ENCODE measurements around the gene FGF14.

The FGF14 gene

GRCh38 chr13:102028868-102029267, 373.0 kb downstream of the FGF14 start:
- H3K27ac ChIP-seq (ENCODE audit: low read depth, low read length), result no peak overlapping the region
- no peaks in the 10 kb centered on the region for H3K27me3 ChIP-seq (ENCODE audit: control insufficient read depth, low read length)
- no peaks in the 10 kb centered on the region for H3K9me3 ChIP-seq (ENCODE audit: control insufficient read depth, insufficient read depth, low read length)
- H3K36me3 ChIP-seq (ENCODE audit: control insufficient read depth, low read length), result no peaks in the 10 kb centered on the region
- TF ChIP-seq CTCF (IDR thresholded peaks at IDR 0.05; ENCODE audit: low read depth, low read length, poor library complexity, severe bottlenecking), result no peak
- TF ChIP-seq EZH2phosphoT487 (IDR thresholded peaks at IDR 0.05; ENCODE audit: borderline replicate concordance, low read length), result no peak
- H3F3A ChIP-seq (ENCODE audit: control insufficient read depth, insufficient read depth), result no peaks in the 10 kb centered on the region
- no peak overlapping the region for H3K4me2 ChIP-seq (ENCODE audit: low read length)
- H3K4me1 ChIP-seq (ENCODE audit: control insufficient read depth, low read length), result no peaks in the 10 kb centered on the region
- H3K4me3 ChIP-seq (ENCODE audit: low read length), result no peak overlapping the region
- H4K20me1 ChIP-seq (ENCODE audit: control insufficient read depth, insufficient read depth, low read depth, low read length), result no peaks in the 10 kb centered on the region
- H3K9me2 ChIP-seq (replicated peaks; ENCODE audit: control insufficient read depth, low read length), result no peaks in the 10 kb centered on the region
- no peaks in the 10 kb centered on the region for H3K79me2 ChIP-seq (ENCODE audit: control insufficient read depth, low read length)

GRCh38 chr13:102028206-102028605, 373.6 kb downstream of the FGF14 start:
- Histone ChIP-seq H3K4me1 (ENCODE audit: control insufficient read depth, low read length) (no peaks in the 10 kb centered on the region), H3K79me2 (ENCODE audit: control insufficient read depth, low read length) (no peaks in the 10 kb centered on the region), H3K36me3 (ENCODE audit: control insufficient read depth, low read length) (no peaks in the 10 kb centered on the region), H3K4me3 (ENCODE audit: low read length) (no peak overlapping the region), H4K20me1 (ENCODE audit: control insufficient read depth, insufficient read depth, low read depth, low read length) (no peaks in the 10 kb centered on the region), H3K9me3 (ENCODE audit: control insufficient read depth, insufficient read depth, low read length) (no peaks in the 10 kb centered on the region), H3K4me2 (ENCODE audit: low read length) (no peak overlapping the region), H3K9me2 (replicated peaks; ENCODE audit: control insufficient read depth, low read length) (no peaks in the 10 kb centered on the region), H3K27me3 (ENCODE audit: control insufficient read depth, low read length) (no peaks in the 10 kb centered on the region), H3K27ac (ENCODE audit: low read depth, low read length) (no peak overlapping the region), H3F3A (ENCODE audit: control insufficient read depth, insufficient read depth) (no peaks in the 10 kb centered on the region)
- TF ChIP-seq EZH2phosphoT487 (IDR thresholded peaks at IDR 0.05; ENCODE audit: borderline replicate concordance, low read length) (no peak), CTCF (IDR thresholded peaks at IDR 0.05; ENCODE audit: low read depth, low read length, poor library complexity, severe bottlenecking) (no peak)

- H3K9me2 ChIP-seq (replicated peaks; ENCODE audit: control insufficient read depth, low read length), result no peaks in the 10 kb centered on the region
- H3K27me3 ChIP-seq (ENCODE audit: control insufficient read depth, low read length), result no peaks in the 10 kb centered on the region
- H3K4me2 ChIP-seq (ENCODE audit: low read length), result no peak overlapping the region
- no peak overlapping the region for H3K4me3 ChIP-seq (ENCODE audit: low read length)
- no peak for TF ChIP-seq EZH2phosphoT487 (IDR thresholded peaks at IDR 0.05; ENCODE audit: borderline replicate concordance, low read length)
- TF ChIP-seq CTCF (IDR thresholded peaks at IDR 0.05; ENCODE audit: low read depth, low read length, poor library complexity, severe bottlenecking), result no peak
- no peaks in the 10 kb centered on the region for H3K4me1 ChIP-seq (ENCODE audit: control insufficient read depth, low read length)
- no peaks in the 10 kb centered on the region for H3K9me3 ChIP-seq (ENCODE audit: control insufficient read depth, insufficient read depth, low read length)
- no peak overlapping the region for H3K27ac ChIP-seq (ENCODE audit: low read depth, low read length)
- H3K79me2 ChIP-seq (ENCODE audit: control insufficient read depth, low read length), result no peaks in the 10 kb centered on the region
- H3K36me3 ChIP-seq (ENCODE audit: control insufficient read depth, low read length), result no peaks in the 10 kb centered on the region
- H4K20me1 ChIP-seq (ENCODE audit: control insufficient read depth, insufficient read depth, low read depth, low read length), result no peaks in the 10 kb centered on the region
- no peaks in the 10 kb centered on the region for H3F3A ChIP-seq (ENCODE audit: control insufficient read depth, insufficient read depth)
Observed at GRCh38 chr13:102021777-102022176, 380.1 kb downstream of the FGF14 start.

All from DOHH2 (cell line).